ENCODE data around the gene NUPR2.
"Not testable (repeated sequence)": the region's sequence is repeated elsewhere in the genome, so short reads cannot be mapped to it uniquely, and the experiment has no call there.

NUPR2 gene

GRCh38 chr7:56115852-56116538 is at the start of gene NUPR2:
Gene NUPR2 (minus strand): TSS chr7:56116417. CDS start chr7:56116314, 103 bp downstream.
- no peaks in the 10 kb centered on the region for H3K79me2 ChIP-seq (ENCODE audit: insufficient read depth, low read length)
- no peak within 1 kb of the TSS for H2AFZ ChIP-seq (ENCODE audit: low read length)
- no peak within 1 kb of the TSS for H3K9ac ChIP-seq (ENCODE audit: low read depth, low read length, poor library complexity, severe bottlenecking)
- H3K4me1 ChIP-seq (ENCODE audit: insufficient read depth, low read length, poor library complexity, severe bottlenecking): no peaks in the 10 kb centered on the region
- no peaks in the 10 kb centered on the region for H3K36me3 ChIP-seq (ENCODE audit: insufficient read depth, low read length)
- no peaks in the 10 kb centered on the region for H3K27me3 ChIP-seq (ENCODE audit: insufficient read depth, low read length, poor library complexity, severe bottlenecking)
- no peaks in the 10 kb centered on the region for H3F3A ChIP-seq (ENCODE audit: low read depth)
- no peaks in the 10 kb centered on the region for H3K9me3 ChIP-seq (ENCODE audit: insufficient read depth, low read depth, low read length)
- no peaks in the 10 kb centered on the region for H3K9me2 ChIP-seq (replicated peaks; ENCODE audit: low read depth, low read length)
- H4K20me1 ChIP-seq (ENCODE audit: insufficient read depth, low read length, poor library complexity, severe bottlenecking): no peaks in the 10 kb centered on the region
- H3K4me3 ChIP-seq (ENCODE audit: low read length, poor library complexity, severe bottlenecking): no peak within 1 kb of the TSS
- TF ChIP-seq EZH2phosphoT487 (IDR thresholded peaks at IDR 0.05; ENCODE audit: borderline replicate concordance): no peak
- TF ChIP-seq CTCF (conservative IDR thresholded peaks at IDR 0.05; ENCODE audit: low read length): no peak
- no peak within 1 kb of the TSS for H3K4me2 ChIP-seq (ENCODE audit: low read depth, low read length, poor library complexity, severe bottlenecking)

DNA sequence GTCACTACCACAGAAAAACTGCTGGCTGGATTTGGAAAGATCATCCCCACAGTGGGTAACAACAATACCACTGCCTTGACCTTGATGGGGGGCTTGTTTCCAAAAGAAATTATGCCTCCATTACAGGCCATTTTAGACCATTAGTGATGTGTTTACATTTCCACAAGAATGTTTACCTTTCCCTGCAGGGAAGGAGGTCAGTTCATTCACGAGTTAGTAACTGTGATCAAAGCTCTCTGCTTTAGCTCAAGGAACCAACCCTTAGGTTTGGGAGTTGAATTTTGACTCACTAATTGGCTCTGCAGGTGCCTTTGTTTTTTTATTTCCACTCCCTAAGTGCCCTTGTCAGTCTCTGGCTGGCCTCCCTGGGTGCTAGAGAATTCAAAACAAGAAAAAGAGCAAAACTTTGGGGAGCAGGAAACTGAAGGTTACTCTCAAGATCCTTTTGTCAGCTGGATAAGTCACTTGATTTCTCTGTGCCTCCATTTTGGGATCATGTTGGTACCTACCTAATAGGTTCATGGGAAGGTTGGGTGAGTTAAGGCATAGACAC is 41.1 kb upstream of the NUPR2 start:
- no peaks in the 10 kb centered on the region for H3K4me1 ChIP-seq (ENCODE audit: insufficient read depth, low read length, poor library complexity, severe bottlenecking)
- H4K20me1 ChIP-seq (ENCODE audit: insufficient read depth, low read length, poor library complexity, severe bottlenecking): no peaks in the 10 kb centered on the region
- H3K9ac ChIP-seq (ENCODE audit: low read depth, low read length, poor library complexity, severe bottlenecking): no peak overlapping the region
- no peaks in the 10 kb centered on the region for H3K79me2 ChIP-seq (ENCODE audit: insufficient read depth, low read length)
- H3K36me3 ChIP-seq (ENCODE audit: insufficient read depth, low read length): no peaks in the 10 kb centered on the region
- no peaks in the 10 kb centered on the region for H3K9me2 ChIP-seq (replicated peaks; ENCODE audit: low read depth, low read length)
- H3K27me3 ChIP-seq (ENCODE audit: insufficient read depth, low read length, poor library complexity, severe bottlenecking): no peaks in the 10 kb centered on the region
- H3K9me3 ChIP-seq (ENCODE audit: insufficient read depth, low read depth, low read length): no peaks in the 10 kb centered on the region; the same call in 1 of the 2 replicates
- H3K4me3 ChIP-seq (ENCODE audit: low read length, poor library complexity, severe bottlenecking): no peak overlapping the region
- no peak overlapping the region for H3K4me2 ChIP-seq (ENCODE audit: low read depth, low read length, poor library complexity, severe bottlenecking)
- TF ChIP-seq EZH2phosphoT487 (IDR thresholded peaks at IDR 0.05; ENCODE audit: borderline replicate concordance): no peak
- no peak for TF ChIP-seq CTCF (conservative IDR thresholded peaks at IDR 0.05; ENCODE audit: low read length)
- H3F3A ChIP-seq (ENCODE audit: low read depth): no peaks in the 10 kb centered on the region
- H2AFZ ChIP-seq (ENCODE audit: low read length): no peak overlapping the region

DNA sequence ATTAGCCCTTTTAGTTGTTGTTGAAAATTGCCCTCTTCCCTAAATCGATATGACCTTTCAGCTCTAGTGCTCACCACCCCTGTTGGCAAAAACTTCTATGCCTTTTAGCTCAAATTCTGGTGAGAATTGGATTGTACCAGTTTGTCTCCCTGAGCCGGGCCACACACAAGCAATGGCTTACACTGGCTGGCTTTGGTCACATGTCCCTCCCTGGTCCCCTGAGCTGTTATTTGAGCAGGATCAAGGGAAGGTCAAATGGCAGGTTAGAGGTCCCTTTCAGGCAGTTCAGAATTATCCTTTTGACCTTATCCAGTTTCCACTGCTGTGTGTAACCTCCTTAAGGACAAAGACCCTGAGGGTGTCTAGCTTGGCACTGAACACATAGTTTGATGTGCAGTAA is 14.8 kb upstream of the NUPR2 start:
- not testable (repeated sequence) for H3K36me3 ChIP-seq (ENCODE audit: insufficient read depth, low read length); H3K4me2 ChIP-seq (ENCODE audit: low read depth, low read length, poor library complexity, severe bottlenecking); H3K9ac ChIP-seq (ENCODE audit: low read depth, low read length, poor library complexity, severe bottlenecking); H2AFZ ChIP-seq (ENCODE audit: low read length); H3F3A ChIP-seq (ENCODE audit: low read depth); H3K79me2 ChIP-seq (ENCODE audit: insufficient read depth, low read length); H4K20me1 ChIP-seq (ENCODE audit: insufficient read depth, low read length, poor library complexity, severe bottlenecking); H3K4me3 ChIP-seq (ENCODE audit: low read length, poor library complexity, severe bottlenecking); H3K4me1 ChIP-seq (ENCODE audit: insufficient read depth, low read length, poor library complexity, severe bottlenecking); H3K27me3 ChIP-seq (ENCODE audit: insufficient read depth, low read length, poor library complexity, severe bottlenecking); H3K9me3 ChIP-seq (ENCODE audit: insufficient read depth, low read depth, low read length); H3K9me2 ChIP-seq (replicated peaks; ENCODE audit: low read depth, low read length)
